Activated CD8-positive, alpha-beta T cell treated with anti-CD3 and anti-CD28 coated beads, Interleukin-2, amount 10 ng/mL, durations not matched to agents 7 days and 5 days (primary cell): ENCODE results near the gene NPEPL1. TPM values are rescaled to one million over a fixed set of nuclear protein-coding genes. Genes with fewer than 3 reads are reported as not detected.

ENCODE experiments used
- ATAC-seq: fragments of 150-1000 bp; cut with Tn5 transposase; one replicate; pipeline ENCODE4 v1.10.0; 2021; ENCODE audit warnings: moderate library complexity
- CTCF ChIA-PET: fragments of 350-600 bp; sonication (Branson Sonifier 250); formaldehyde crosslinking; loops from one replicate; lab custom pipeline; 2021; ENCODE audit warnings: antibody characterized with exemption; lab: Charles Lee
- POLR2A ChIA-PET: fragments of 350-600 bp; sonication (Branson Sonifier 250); formaldehyde crosslinking; loops from one replicate; lab custom pipeline; 2021; ENCODE audit warnings: antibody characterized with exemption; lab: Charles Lee
- DNase-seq: peaks from one replicate; pipeline ENCODE4 v3.0.0-alpha.2; 2020
- H3K27ac Mint-ChIP-seq: one replicate; pipeline ENCODE4 v1.8.0; 2021; ENCODE audit warnings: mild to moderate bottlenecking, mixed read lengths
- H3K27me3 Mint-ChIP-seq: one replicate; pipeline ENCODE4 v1.8.0; 2021; ENCODE audit warnings: low read depth, mixed read lengths
- H3K36me3 Mint-ChIP-seq: one replicate; pipeline ENCODE4 v1.8.0; 2021; ENCODE audit warnings: low read depth, mixed read lengths
- H3K4me1 Mint-ChIP-seq: one replicate; pipeline ENCODE4 v1.8.0; 2021; ENCODE audit warnings: low read depth, mixed read lengths
- H3K4me3 Mint-ChIP-seq: one replicate; pipeline ENCODE4 v1.8.0; 2021; ENCODE audit warnings: mild to moderate bottlenecking, mixed read lengths
- H3K9me3 Mint-ChIP-seq: one replicate; pipeline ENCODE4 v1.8.0; 2022; ENCODE audit warnings: mixed read lengths; ENCODE audit not compliant: insufficient read depth
- total RNA-seq, 2 experiments: library from RNA; stranded (reverse); gene quantifications; one replicate each; pipeline ENCODE4 v1.2.3, GENCODE V29; 2021

NPEPL1 gene
- total RNA-seq, 2 experiments from 2014 or later: 22.9 to 26.8 TPM

DNA sequence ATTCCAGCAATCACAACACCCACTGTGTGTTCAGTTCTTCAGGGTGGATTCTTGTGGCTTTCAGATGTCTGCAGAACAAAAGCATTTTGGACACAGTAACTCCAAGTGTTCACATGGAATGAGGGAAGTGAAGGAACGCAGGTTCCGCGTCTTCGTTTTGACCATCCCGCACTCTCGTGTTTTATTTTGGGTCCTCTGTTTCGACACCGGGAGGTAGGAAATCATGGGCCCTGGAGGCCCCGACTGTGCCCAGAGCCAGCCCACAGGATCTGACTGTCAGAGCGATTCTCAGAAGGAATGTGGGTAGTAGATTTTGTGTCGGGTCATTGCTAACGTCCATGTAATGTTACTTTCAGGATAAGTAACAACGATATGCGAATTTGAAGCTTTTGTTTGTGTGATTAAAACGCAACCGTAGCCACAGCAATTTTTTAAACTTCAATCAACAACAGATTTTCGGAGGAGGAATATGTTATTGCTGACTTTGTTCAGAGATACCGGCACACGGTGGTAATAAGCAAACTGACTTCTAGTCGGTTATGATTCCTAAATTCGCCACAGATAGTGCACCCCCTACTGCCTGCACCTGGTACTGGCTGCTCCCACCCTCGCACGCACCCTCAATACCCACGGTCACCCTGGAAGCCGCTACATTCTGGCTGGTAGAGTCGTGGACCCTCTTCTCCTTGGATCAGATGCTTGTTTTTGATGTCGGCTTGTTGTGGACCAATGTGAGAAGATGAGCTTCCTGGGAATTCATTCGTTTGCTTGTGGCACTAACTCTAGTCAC is 10.5 kb downstream of the NPEPL1 start:
- Mint-ChIP-seq H3K4me1 (peaks cover 7% of the 10 kb centered on the region), H3K9me3 (no peaks in the 10 kb centered on the region), H3K27me3 (no peaks in the 10 kb centered on the region), H3K27ac (no peak overlapping the region), H3K36me3 (peaks cover 25% of the 10 kb centered on the region), H3K4me3 (no peak overlapping the region)
- DNase-seq (no peak), ATAC-seq (no peak)
- CTCF ChIA-PET: interaction anchor here (0.9 to 3.3 kb wide), 4 partner anchors 8 to 52 kb away, joined by 3 to 10 read pairs (median 4); partner anchors contain the start of gene STX16
- POLR2A ChIA-PET: no interaction called here

DNA sequence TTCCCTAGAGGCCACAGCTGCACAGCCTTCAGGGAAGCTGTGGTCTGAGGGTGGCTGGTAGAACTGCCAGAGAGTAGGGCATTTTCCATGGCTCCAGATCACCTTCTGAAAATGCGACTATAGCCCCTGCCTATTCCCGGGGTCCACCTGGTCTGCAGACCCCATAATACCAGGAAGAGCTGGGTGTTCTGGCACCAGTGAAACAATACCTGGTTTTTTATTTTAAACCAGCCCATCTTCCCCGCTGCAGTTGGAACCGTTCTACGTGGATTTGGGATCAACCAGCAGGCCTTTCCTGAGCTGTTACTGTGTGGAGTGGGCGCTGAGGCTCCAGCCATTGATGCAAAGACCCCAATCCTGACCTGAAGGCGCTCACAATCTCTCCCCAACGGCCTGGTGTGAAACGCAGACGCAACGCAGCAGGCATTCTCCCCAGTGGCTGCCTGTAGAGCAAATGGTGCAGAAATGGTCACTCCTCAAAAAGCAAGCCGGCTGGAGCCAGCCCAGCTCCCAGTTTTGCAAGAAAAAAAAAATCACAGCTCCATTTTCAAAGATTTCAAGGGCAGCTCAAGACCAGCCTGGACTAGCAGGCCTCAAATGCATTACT is 11.3 kb downstream of the NPEPL1 start:
- no peak overlapping the region for H3K27ac Mint-ChIP-seq
- H3K36me3 Mint-ChIP-seq: peaks cover 25% of the 10 kb centered on the region
- DNase-seq: no peak
- ChIA-PET CTCF (interaction anchor here (0.9 to 3.3 kb wide), 4 partner anchors 8 to 53 kb away, joined by 3 to 10 read pairs (median 4); partner anchors contain the start of gene STX16), POLR2A (no interaction called here)
- no peak for ATAC-seq
- no peaks in the 10 kb centered on the region for H3K27me3 Mint-ChIP-seq
- no peaks in the 10 kb centered on the region for H3K9me3 Mint-ChIP-seq
- H3K4me3 Mint-ChIP-seq: no peak overlapping the region
- H3K4me1 Mint-ChIP-seq: peaks cover 6% of the 10 kb centered on the region

DNA sequence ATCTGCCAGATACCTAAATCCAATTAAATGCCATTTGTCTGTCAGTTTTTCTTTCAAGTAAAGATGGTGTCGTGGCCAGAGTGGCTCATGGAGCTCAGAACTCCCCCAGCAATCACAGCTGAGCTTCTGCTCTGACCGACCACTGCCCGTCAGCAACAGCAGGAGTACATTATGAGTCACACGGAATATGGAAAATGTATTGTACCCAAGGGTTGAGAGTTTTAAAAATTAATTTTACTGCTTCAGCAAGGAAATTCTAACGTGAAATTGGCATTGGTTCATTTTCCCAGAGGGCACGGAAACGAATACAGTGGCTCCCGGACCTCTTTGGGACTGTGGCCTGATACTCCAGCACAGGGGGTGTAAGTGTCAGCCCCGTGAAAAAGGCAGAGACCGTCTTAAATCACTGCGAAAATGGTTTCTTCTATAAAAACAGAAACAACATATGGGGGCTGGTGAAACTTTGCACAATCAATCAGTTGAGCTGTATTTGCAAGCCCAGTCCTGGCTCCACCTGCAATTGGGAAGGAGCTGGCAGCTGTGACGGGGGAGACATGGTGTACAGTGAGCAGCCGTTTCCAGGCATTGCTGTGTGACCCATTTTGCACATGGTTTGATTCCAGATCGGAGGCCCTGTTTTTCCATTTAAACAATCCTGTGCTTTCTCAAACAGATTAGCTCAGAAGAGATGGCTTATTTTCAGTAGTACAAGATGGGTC is 12.8 kb downstream of the NPEPL1 start:
- Mint-ChIP-seq H3K4me1 (peaks cover 4% of the 10 kb centered on the region), H3K9me3 (no peaks in the 10 kb centered on the region), H3K36me3 (peaks cover 22% of the 10 kb centered on the region), H3K4me3 (no peak overlapping the region), H3K27me3 (no peaks in the 10 kb centered on the region), H3K27ac (no peak overlapping the region)
- ATAC-seq: no peak
- no peak for DNase-seq
- CTCF ChIA-PET: interaction anchor here (1.2 to 3.3 kb wide), 2 partner anchors 14 to 55 kb away, joined by 4 to 10 read pairs; partner anchors contain the start of gene STX16
- POLR2A ChIA-PET: no interaction called here

DNA sequence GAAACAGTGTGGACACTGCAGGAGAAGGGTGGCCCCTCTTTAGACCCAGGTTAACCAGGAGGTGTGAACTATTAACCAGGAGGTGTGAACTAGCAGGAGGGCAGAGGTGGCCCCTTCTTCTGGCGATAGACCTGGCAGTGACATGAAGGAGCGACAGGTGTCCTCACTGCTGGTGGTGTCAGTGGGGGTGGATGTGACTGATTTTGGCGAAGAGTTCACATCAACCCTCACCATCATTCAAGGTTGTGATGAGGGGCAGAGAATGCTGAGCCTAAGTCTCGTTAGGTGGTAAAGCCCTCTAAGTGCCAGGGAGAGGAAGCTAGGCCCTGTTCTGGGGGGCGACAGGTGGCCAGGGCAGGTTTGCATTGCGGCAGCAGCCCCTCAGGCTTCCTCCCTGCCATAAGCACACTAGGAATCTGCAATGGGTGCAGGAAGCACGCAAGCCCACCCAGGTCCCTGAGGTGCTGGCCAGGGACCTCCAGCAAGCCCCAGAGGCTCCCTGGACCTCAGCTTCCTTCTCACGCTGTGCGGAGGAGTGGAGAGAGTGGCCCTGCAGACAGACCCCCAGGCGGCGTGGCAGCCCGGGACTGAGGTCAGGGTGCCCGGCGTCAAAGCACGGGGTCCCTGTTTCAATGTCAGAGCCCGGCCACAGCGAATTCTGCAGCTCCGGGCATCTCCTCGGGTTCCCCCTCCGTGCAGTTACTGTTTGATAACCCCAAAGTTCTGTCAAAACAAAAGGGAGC is 13.7 kb downstream of the NPEPL1 start:
- H3K36me3 Mint-ChIP-seq: peaks cover 21% of the 10 kb centered on the region
- no peak overlapping the region for H3K4me3 Mint-ChIP-seq
- no peak overlapping the region for H3K27ac Mint-ChIP-seq
- CTCF ChIA-PET: no interaction called here
- H3K4me1 Mint-ChIP-seq: peaks cover 3% of the 10 kb centered on the region
- POLR2A ChIA-PET: no interaction called here
- ATAC-seq (no peak), DNase-seq (no peak)
- no peaks in the 10 kb centered on the region for H3K9me3 Mint-ChIP-seq
- H3K27me3 Mint-ChIP-seq: no peaks in the 10 kb centered on the region

DNA sequence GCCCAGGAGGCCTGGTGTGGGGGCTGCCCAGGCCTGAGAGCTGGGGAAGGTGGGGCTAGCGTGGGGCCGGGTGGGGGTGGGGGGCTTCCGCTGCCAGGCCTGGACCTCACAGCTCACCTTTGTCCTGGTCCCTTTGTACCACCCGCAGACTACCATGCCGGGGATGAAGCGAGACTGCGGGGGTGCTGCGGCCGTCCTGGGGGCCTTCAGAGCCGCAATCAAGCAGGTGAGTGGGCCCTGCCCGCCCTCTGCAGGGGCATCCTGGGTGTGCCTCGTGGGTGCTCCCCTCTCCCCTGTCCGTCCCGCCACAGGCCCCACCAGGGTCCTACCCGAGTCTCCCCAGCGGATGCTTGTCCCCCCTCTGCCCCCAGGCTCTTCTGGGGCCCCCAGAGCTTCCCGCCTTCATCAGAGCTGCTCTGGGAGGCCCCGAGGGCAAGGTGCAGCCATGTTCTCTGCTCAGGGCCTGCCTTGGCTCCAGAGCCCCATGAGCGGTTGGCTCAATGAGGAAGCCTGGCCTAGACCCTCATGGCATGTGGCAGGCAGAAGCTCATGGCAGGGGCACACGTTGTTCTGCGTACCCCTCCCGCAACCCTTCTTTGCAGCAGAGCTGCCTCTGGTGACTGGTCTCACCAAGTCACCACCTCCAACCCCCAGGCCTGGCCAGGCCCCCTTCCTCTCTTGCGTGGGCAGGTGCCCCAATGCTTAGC is 14.5 kb downstream of the NPEPL1 start:
- Mint-ChIP-seq H3K4me1 (peaks cover 3% of the 10 kb centered on the region), H3K9me3 (no peaks in the 10 kb centered on the region), H3K4me3 (no peak overlapping the region), H3K36me3 (peaks cover 21% of the 10 kb centered on the region), H3K27me3 (no peaks in the 10 kb centered on the region), H3K27ac (no peak overlapping the region)
- CTCF ChIA-PET: no interaction called here
- ATAC-seq (no peak), DNase-seq (peak; percentile 4)
- POLR2A ChIA-PET: no interaction called here

DNA sequence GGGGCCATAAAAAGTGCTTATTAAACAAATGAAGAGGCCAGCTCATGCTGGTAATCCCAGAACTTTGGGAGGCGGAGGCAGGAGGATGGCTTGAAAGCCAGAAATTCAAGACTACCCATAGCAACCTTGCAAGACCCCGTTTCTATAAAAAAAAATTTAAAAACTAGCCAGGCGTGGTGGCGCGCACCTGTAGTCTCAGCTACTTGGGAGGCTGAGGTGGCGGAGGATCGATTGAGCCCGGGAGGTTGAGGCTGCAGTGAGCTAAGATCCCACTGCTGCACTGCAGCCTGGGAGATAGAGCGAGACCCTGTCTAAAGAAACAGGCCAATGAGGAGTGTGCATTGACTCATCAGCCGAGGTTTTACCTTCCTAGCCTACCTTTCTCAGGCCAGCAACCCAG is 15.2 kb downstream of the NPEPL1 start:
- POLR2A ChIA-PET: no interaction called here
- DNase-seq (no peak), ATAC-seq (no peak)
- peaks cover 17% of the 10 kb centered on the region for H3K36me3 Mint-ChIP-seq
- CTCF ChIA-PET: no interaction called here
- H3K27me3 Mint-ChIP-seq: no peaks in the 10 kb centered on the region
- H3K4me3 Mint-ChIP-seq: no peak overlapping the region
- H3K27ac Mint-ChIP-seq: no peak overlapping the region
- H3K9me3 Mint-ChIP-seq: no peaks in the 10 kb centered on the region
- H3K4me1 Mint-ChIP-seq: peaks cover 3% of the 10 kb centered on the region

DNA sequence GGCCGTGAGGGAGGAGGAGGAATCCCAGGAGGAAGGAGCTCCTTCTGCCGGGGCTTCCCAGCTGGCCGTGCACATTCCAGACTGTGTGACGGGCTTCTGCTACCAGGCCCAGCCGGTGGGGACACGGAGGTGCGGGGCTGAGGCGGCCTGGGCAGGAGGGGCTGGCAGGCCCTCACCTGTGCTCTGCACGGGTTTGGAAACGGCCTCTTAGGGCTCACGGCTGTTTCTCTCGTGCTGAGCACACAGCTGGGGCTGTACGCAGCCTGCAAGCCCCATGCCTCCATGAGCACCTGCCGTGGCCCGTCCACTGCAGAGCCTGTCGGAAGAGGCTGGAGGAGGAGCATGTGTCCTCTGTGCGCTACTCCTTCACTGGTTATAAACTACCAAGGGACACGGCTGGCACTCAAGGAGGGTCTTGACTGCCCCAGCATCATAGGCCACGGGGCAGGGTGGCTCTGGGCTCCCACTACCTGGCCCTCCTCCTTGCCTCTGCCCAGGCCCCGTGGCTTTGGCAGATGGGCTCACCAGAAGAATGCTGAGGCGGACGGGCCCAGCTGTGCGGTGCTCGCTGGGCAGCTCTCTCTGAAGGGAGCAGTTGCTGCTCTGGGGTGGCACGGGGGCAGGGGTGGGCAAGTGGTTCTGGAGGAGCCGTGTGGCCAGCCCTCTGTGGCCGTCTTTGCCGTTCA is 15.8 kb downstream of the NPEPL1 start:
- H3K36me3 Mint-ChIP-seq: peaks cover 12% of the 10 kb centered on the region
- ChIA-PET CTCF (no interaction called here), POLR2A (no interaction called here)
- DNase-seq: peak; percentile 8
- no peaks in the 10 kb centered on the region for H3K9me3 Mint-ChIP-seq
- no peak overlapping the region for H3K27ac Mint-ChIP-seq
- ATAC-seq: no peak
- peaks cover 3% of the 10 kb centered on the region for H3K4me1 Mint-ChIP-seq
- H3K27me3 Mint-ChIP-seq: no peaks in the 10 kb centered on the region
- no peak overlapping the region for H3K4me3 Mint-ChIP-seq

DNA sequence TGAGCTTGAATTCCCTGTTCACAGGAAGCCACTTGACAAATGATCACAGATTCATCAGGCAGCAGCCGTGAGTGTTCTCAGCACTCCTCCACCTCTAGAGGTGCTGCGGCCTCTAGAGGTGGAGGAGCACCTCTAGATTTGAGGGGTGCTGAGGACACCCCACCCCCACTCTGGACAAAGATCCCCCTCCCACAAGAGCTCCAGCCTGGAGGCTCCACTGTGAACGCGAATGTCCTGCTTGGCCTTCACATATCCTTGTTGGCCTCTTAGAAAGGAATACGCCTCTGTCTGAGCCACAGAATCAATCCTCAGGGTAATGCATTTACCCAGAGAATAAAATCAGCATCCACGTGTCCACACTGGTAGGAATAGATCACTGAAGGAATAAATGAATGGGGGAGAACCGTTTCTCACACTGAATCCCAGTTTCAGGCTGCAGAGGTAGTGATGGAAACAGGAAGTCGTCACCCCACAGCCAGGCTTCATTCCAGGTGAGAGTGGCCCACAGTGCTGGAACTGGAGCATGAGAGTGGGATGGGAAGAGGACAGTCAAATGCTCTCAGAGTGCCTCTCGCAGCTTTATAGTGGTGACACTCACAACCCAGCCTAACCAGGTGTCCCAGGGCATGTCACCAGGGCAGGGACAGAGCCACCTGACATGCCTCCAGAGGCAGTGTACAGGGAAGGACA is 16.6 kb downstream of the NPEPL1 start:
- ATAC-seq: no peak
- no peaks in the 10 kb centered on the region for H3K27me3 Mint-ChIP-seq
- H3K9me3 Mint-ChIP-seq: no peaks in the 10 kb centered on the region
- no peak overlapping the region for H3K4me3 Mint-ChIP-seq
- H3K4me1 Mint-ChIP-seq: peaks cover 3% of the 10 kb centered on the region
- CTCF ChIA-PET: no interaction called here
- peak; percentile 9 for DNase-seq
- POLR2A ChIA-PET: no interaction called here
- H3K36me3 Mint-ChIP-seq: peaks cover 7% of the 10 kb centered on the region
- no peak overlapping the region for H3K27ac Mint-ChIP-seq

DNA sequence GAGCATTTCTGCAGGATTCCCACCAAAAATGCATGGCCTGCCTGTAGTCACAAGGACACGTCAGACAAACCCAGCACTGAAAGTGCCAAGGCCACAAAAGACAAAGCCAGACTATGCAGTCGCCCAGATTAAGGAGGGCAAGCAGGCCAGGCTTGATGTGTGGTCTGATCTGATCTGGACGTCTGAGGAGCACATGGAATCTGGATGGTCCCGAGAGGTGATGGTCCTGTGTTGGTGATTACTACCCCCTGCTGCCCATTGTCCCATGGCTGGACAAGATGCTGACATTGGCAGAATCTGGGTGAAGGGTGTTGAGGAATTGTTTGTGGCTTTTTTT is 17.1 kb downstream of the NPEPL1 start:
- H3K4me1 Mint-ChIP-seq: peaks cover 1% of the 10 kb centered on the region
- no peak overlapping the region for H3K27ac Mint-ChIP-seq
- peaks cover 4% of the 10 kb centered on the region for H3K36me3 Mint-ChIP-seq
- H3K27me3 Mint-ChIP-seq: no peaks in the 10 kb centered on the region
- ATAC-seq (no peak), DNase-seq (peak; percentile 7)
- ChIA-PET CTCF (no interaction called here), POLR2A (no interaction called here)
- H3K9me3 Mint-ChIP-seq: no peaks in the 10 kb centered on the region
- H3K4me3 Mint-ChIP-seq: no peak overlapping the region

DNA sequence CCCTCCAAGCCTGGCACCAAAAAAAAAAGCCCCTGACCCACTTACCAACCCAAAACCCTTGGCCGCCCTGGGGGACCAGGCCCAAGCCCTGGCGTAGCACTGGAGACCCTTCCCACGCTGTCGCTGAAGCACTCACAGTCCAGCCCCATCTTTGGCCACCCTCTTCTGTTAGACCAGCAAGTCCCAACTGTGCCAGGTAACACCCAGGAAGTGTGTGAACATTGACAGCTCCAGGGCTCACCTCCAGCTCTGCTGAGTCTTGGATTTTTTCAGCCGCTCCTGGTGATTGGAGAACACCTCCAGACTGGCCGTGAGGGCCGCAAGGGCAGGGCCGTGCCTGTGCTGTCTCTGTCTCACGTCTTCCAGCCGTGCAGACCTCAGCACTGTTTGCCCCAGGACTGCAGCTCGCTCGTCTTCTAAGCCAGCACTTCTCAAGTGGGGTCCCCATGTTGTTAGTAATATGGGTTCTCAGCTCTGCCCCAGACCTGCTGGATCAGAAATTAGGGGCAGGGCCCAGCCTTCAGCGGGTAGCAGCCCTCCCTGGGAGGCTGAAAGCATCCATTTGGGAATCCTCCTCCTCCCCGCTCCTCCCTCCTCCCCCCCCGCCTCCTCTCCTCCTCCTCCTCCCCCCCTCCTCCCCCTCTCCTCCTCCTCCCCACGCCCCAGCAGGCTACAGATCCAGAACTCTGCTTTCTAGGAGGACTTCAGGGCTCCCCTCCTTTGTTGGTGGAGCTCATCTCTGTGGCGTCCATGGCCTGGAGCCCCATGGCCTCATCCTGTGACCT is 18.1 kb downstream of the NPEPL1 start:
- Mint-ChIP-seq H3K4me1 (no peaks in the 10 kb centered on the region), H3K9me3 (no peaks in the 10 kb centered on the region), H3K27ac (no peak overlapping the region), H3K27me3 (no peaks in the 10 kb centered on the region), H3K36me3 (peaks cover under 1% of the 10 kb centered on the region), H3K4me3 (no peak overlapping the region)
- ChIA-PET CTCF (interaction anchor here (1.5 kb wide), 1 partner anchor 7 kb away, joined by 4 read pairs; no protein-coding TSS in a partner anchor), POLR2A (no interaction called here)
- DNase-seq (peak; percentile 12), ATAC-seq (no peak)
